ENCODE results near the gene PIP5KL1. TPM values are rescaled to one million over a fixed set of nuclear protein-coding genes. Genes with fewer than 3 reads are reported as not detected.

Gene PIP5KL1
- total RNA-seq, 1 experiment from 2014 or later = 7.8 TPM

DNA sequence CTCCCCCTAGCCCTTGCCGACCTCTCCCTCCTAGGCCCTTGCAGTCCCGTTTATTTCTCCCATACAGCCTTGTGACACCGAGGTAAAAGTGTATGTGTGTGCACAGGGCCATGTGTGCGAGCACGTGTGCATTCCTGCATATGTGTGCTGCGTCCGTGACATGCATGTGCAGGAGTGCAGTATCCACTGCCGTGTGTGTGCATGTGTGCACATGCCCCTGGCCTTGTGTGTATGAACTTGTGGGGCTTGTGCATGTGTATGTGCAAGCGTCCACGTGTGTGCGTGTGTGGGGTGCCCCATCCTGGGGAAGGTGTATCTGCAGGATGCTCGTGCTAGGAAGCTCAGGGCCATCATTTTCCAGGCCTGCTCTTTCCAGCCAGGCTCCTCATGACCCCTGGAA lies 59.7 kb downstream of the PIP5KL1 start:
- in situ Hi-C loops (cut with HindIII; ENCODE audit: low pct_unique_long_range_greater_than_20kb, low sequenced_read_pairs) (no loop called here), intact Hi-C loops (cut with micrococcal nuclease; ENCODE audit: unreplicated experiment) (loop anchor here (10.0 kb wide), 1 partner anchor 66 kb away; the partner anchor contains the start of gene FPGS)
- no peaks in the 10 kb centered on the region for H3K27me3 ChIP-seq (ENCODE audit: control insufficient read depth, insufficient read depth, low read length)
- peaks cover 15% of the 10 kb centered on the region; the same call in 1 of the 2 replicates for H3K4me1 ChIP-seq (ENCODE audit: control insufficient read depth, insufficient read depth, low read length)
- no peak for TF ChIP-seq TCF7L2 (IDR thresholded peaks at IDR 0.05; ENCODE audit: low read depth, low read length)
- no peaks in the 10 kb centered on the region for H3K9me3 ChIP-seq (ENCODE audit: control insufficient read depth, insufficient read depth, low read depth, low read length)
- no peak overlapping the region for H3K4me3 ChIP-seq (ENCODE audit: low read depth in 2 of 2, low read length in 2 of 2)
- BruUV-seq (replicated peaks) = no TSS peak
- ATAC-seq (no peak), DNase-seq (ENCODE audit: low read depth, low spot score) (no peak)
- ChIA-PET POLR2A (no interaction called here), CTCF (interaction anchor here (0.5 kb wide), 1 partner anchor 11 kb away, joined by 3 read pairs; no protein-coding TSS in a partner anchor)
- H3K36me3 ChIP-seq (ENCODE audit: control insufficient read depth, insufficient read depth, low read length) = no peaks in the 10 kb centered on the region
- H3K27ac ChIP-seq (ENCODE audit: low read length) = no peak overlapping the region

Other genes starting within 250 kb of the PIP5KL1 start
- not detected for gene CFAP157, start 223.8 kb downstream of the PIP5KL1 start, total RNA-seq (2021; ENCODE audit: unreplicated experiment)
- 13.8 TPM for gene PTRH1, start 215.1 kb downstream of the PIP5KL1 start, total RNA-seq (2021; ENCODE audit: unreplicated experiment)
- gene TTC16, start 214.7 kb downstream of the PIP5KL1 start, total RNA-seq (2021; ENCODE audit: unreplicated experiment) = 0.05 TPM
- gene TOR2A, start 195.5 kb downstream of the PIP5KL1 start, total RNA-seq (2021; ENCODE audit: unreplicated experiment) = 8.2 TPM
- gene SH2D3C, start 152.1 kb downstream of the PIP5KL1 start, total RNA-seq (2021; ENCODE audit: unreplicated experiment) = 0.49 TPM
- 48.7 TPM for gene CDK9, start 144.7 kb downstream of the PIP5KL1 start, total RNA-seq (2021; ENCODE audit: unreplicated experiment)
- 56.5 TPM for gene FPGS, start 127.9 kb downstream of the PIP5KL1 start, total RNA-seq (2021; ENCODE audit: unreplicated experiment)
- 25.1 TPM for gene ENG, start 76.1 kb downstream of the PIP5KL1 start, total RNA-seq (2021; ENCODE audit: unreplicated experiment)
- gene AK1, start 53.1 kb downstream of the PIP5KL1 start, total RNA-seq (2021; ENCODE audit: unreplicated experiment) = 62.1 TPM
- gene ST6GALNAC6, start 31.2 kb downstream of the PIP5KL1 start, total RNA-seq (2021; ENCODE audit: unreplicated experiment) = 50.2 TPM
- 38.0 TPM for gene ST6GALNAC4, start 13.7 kb downstream of the PIP5KL1 start, total RNA-seq (2021; ENCODE audit: unreplicated experiment)
- 58.7 TPM for gene DPM2, start 7.1 kb upstream of the PIP5KL1 start, total RNA-seq (2021; ENCODE audit: unreplicated experiment)
- gene EEIG1, start 50.2 kb upstream of the PIP5KL1 start, total RNA-seq (2021; ENCODE audit: unreplicated experiment) = 361 TPM
- 14.6 TPM for gene NAIF1, start 136.5 kb upstream of the PIP5KL1 start, total RNA-seq (2021; ENCODE audit: unreplicated experiment)
- 10.7 TPM for gene SLC25A25, start 137.5 kb upstream of the PIP5KL1 start, total RNA-seq (2021; ENCODE audit: unreplicated experiment)
- 76.8 TPM for gene PTGES2, start 197.0 kb upstream of the PIP5KL1 start, total RNA-seq (2021; ENCODE audit: unreplicated experiment)
- 1.0 TPM for gene LCN2, start 218.7 kb upstream of the PIP5KL1 start, total RNA-seq (2021; ENCODE audit: unreplicated experiment)
- 48.5 TPM for gene BBLN, start 229.5 kb upstream of the PIP5KL1 start, total RNA-seq (2021; ENCODE audit: unreplicated experiment)

Data from Panc1 (cell line).